ENCODE data around the gene GPR135. TPM values are rescaled to one million over a fixed set of nuclear protein-coding genes. Genes with fewer than 3 reads are reported as not detected.

GPR135 gene
- total RNA-seq, 2 experiments from 2014 or later, result 0.51 to 0.74 TPM

GRCh38 chr14:59415836-59416602 lies 49.2 kb downstream of the GPR135 start:
- no peaks in the 10 kb centered on the region for H3K4me1 Mint-ChIP-seq (ENCODE audit: low read depth)
- no peak for DNase-seq
- H3K9me3 Mint-ChIP-seq, result no peaks in the 10 kb centered on the region
- intact Hi-C loops (cut with micrococcal nuclease), result no loop called here
- H3K27me3 Mint-ChIP-seq, result peaks cover 5% of the 10 kb centered on the region
- H3K4me3 Mint-ChIP-seq, result no peak overlapping the region
- no peaks in the 10 kb centered on the region for H3K36me3 Mint-ChIP-seq
- H3K27ac Mint-ChIP-seq, result no peak overlapping the region
- CTCF ChIA-PET, result no interaction called here
- POLR2A ChIA-PET, result no interaction called here

Other genes with a start within 250 kb of the GPR135 start
- gene L3HYPDH, start 19.0 kb upstream of the GPR135 start, total RNA-seq, result 1 to 10 TPM; 7.8 to 7.9 TPM
- 10 to 100 TPM; 21.0 to 26.4 TPM for gene JKAMP, start 19.1 kb upstream of the GPR135 start, total RNA-seq
- not detected for gene CCDC175, start 111.4 kb upstream of the GPR135 start, total RNA-seq

All from activated CD4-positive, alpha-beta memory T cell treated with anti-CD3 and anti-CD28 coated beads for 36 hours (primary cell).